Right lobe of liver (tissue), 6 donors: ENCODE measurements around the gene MIB1. TPM values are rescaled to one million over a fixed set of nuclear protein-coding genes. Genes with fewer than 3 reads are reported as not detected.

Source experiments
- ATAC-seq, 4 donors: fragments of 200-7000 bp; cut with Tn5 transposase; one replicate each; pipeline ENCODE4 v1.9.1; 2020; ENCODE audit warnings: mild to moderate bottlenecking in 4 of 4, moderate library complexity in 4 of 4
- DNase-seq, 3 donors: peaks; one replicate each; pipeline ENCODE4 v3.0.0-alpha.2; 2020
- H3K27ac ChIP-seq, 3 donors: fragments of 200-600 bp; one replicate each; pipeline ENCODE4 v1.8.0; 2022
- H3K27me3 ChIP-seq, 2 donors: fragments of 200-600 bp; one replicate each; pipeline ENCODE4 v1.8.0; 2022
- H3K36me3 ChIP-seq, 4 donors: fragments of 200-600 bp; sonication (generic) in 1 of 4; one replicate each; pipeline versions ENCODE4 v1.5.1 to v1.8.0; 2017 to 2022; ENCODE audit warnings: control low read depth in 1 of 4
- H3K4me1 ChIP-seq, 4 donors: fragments of 200-600 bp; sonication (generic) in 1 of 4; one replicate each; pipeline versions ENCODE4 v1.5.1 to v1.8.0; 2017 to 2022; ENCODE audit warnings: control low read depth in 1 of 4
- H3K4me3 ChIP-seq, 3 donors: fragments of 200-600 bp; one replicate each; pipeline ENCODE4 v1.8.0; 2022
- H3K9me3 ChIP-seq, 4 donors: fragments of 200-600 bp; sonication (generic) in 1 of 4; one replicate each; pipeline versions ENCODE4 v1.5.1 to v1.8.0; 2017 to 2022; ENCODE audit warnings: control low read depth in 1 of 4
- CTCF ChIP-seq, 4 donors: fragments of 200-600 bp in 3 of 4; fragments of 450-650 bp in 1 of 4; IDR thresholded peaks; one replicate each; pipeline versions ENCODE4 v1.5.1 to v1.8.0; 2016 to 2022; ENCODE audit warnings: antibody characterized with exemption in 4 of 4, mild to moderate bottlenecking in 2 of 4
- POLR2A ChIP-seq: fragments of 450-650 bp; IDR thresholded peaks from one replicate; pipeline ENCODE4 v1.6.1; 2017; ENCODE audit warnings: antibody characterized with exemption, mild to moderate bottlenecking
- WGBS: methylation state at CpG from one replicate; pipeline ENCODE4 v1.1.6; 2018; ENCODE audit warnings: low coverage, low lambda C conversion rate; ENCODE audit not compliant: insufficient coverage; ENCODE audit errors: missing lambda C conversion rate; 5-methylcytosine and 5-hydroxymethylcytosine counted together
- intact Hi-C, 2 donors: fragments of 100-400 bp; cut with DNase I; formaldehyde crosslinking; loops; one replicate each; pipeline versions ENCODE4 v1.11.2 to v1.14.1; 2022
- total RNA-seq, 6 experiments: library from RNA; depleted of rRNA in 2 of 6; stranded (reverse); fragments of >200 nt in 2 of 6; fragmentation: NEBNext Ultra II Directional in 3 of 6; extraction: Animal tissue kit (Norgen Biotek cat#: 25700) in 3 of 6; gene quantifications; one replicate each; pipeline versions ENCODE4 v1.1.0 to v1.2.4, GENCODE V29; 2016 to 2023
- donor health status: DM: no; HTN: yes; CAD: no.
- donor health status: DM: no; HTN: no; CAD: no.
- donor health status: DM: no; HTN: no; CAD: no.
- donor health status: DM: no; HTN: yes; CAD: no.
- donor health status: DM: no; HTN: yes; CAD: no.

Gene MIB1
- total RNA-seq, 6 experiments from 2014 or later, result 10.6 to 17.1 (median 14.6) TPM

GRCh38 chr18:21912339-21913239, 172.0 kb downstream of the MIB1 start:
- peak in 1 of 4 donors; percentile 38 for ATAC-seq
- H3K4me3 ChIP-seq, result no peak overlapping the region
- no peaks in the 10 kb centered on the region for H3K36me3 ChIP-seq
- H3K27ac ChIP-seq, result no peak overlapping the region
- no peak for TF ChIP-seq POLR2A
- no peak for TF ChIP-seq CTCF (IDR thresholded peaks at IDR 0.05)
- no peaks in the 10 kb centered on the region for H3K4me1 ChIP-seq
- DNase-seq, result no peak
- intact Hi-C loops, result no loop called here
- WGBS, result 59% methylated on average over 5 of the region's 5 CpGs
- no peaks in the 10 kb centered on the region for H3K27me3 ChIP-seq
- H3K9me3 ChIP-seq, result no peaks in the 10 kb centered on the region

- H3K36me3 ChIP-seq, result no peaks in the 10 kb centered on the region
- no peak overlapping the region for H3K4me3 ChIP-seq
- no peak overlapping the region for H3K27ac ChIP-seq
- no peaks in the 10 kb centered on the region for H3K27me3 ChIP-seq
- WGBS, result 0% methylated on average over 1 of the region's 2 CpGs
- DNase-seq (no peak), ATAC-seq (peak; percentile 73 to 85 (median 80))
- no peak for TF ChIP-seq POLR2A
- peak; percentile 53 to 64 (median 60) for TF ChIP-seq CTCF (IDR thresholded peaks at IDR 0.05)
- H3K9me3 ChIP-seq, result no peaks in the 10 kb centered on the region
- intact Hi-C loops, result no loop called here
- no peaks in the 10 kb centered on the region for H3K4me1 ChIP-seq
Observed at GRCh38 chr18:21914739-21915319, 174.2 kb downstream of the MIB1 start.

GRCh38 chr18:21915546-21915945, 175.0 kb downstream of the MIB1 start:
- no peak for TF ChIP-seq POLR2A
- no peak for TF ChIP-seq CTCF (IDR thresholded peaks at IDR 0.05)
- H3K36me3 ChIP-seq, result no peaks in the 10 kb centered on the region
- H3K27me3 ChIP-seq, result no peaks in the 10 kb centered on the region
- no peak overlapping the region for H3K27ac ChIP-seq
- intact Hi-C loops, result no loop called here
- H3K9me3 ChIP-seq, result no peaks in the 10 kb centered on the region
- no peak overlapping the region for H3K4me3 ChIP-seq
- no peak for DNase-seq
- H3K4me1 ChIP-seq, result no peaks in the 10 kb centered on the region
- no peak for ATAC-seq
- 60% methylated on average over 9 of the region's 9 CpGs for WGBS

GRCh38 chr18:21916594-21916993, 176.0 kb downstream of the MIB1 start:
- Histone ChIP-seq H3K4me3 (no peak overlapping the region), H3K4me1 (no peaks in the 10 kb centered on the region), H3K27ac (no peak overlapping the region), H3K36me3 (no peaks in the 10 kb centered on the region), H3K9me3 (no peaks in the 10 kb centered on the region), H3K27me3 (no peaks in the 10 kb centered on the region)
- no peak for DNase-seq
- no peak for TF ChIP-seq POLR2A
- TF ChIP-seq CTCF (IDR thresholded peaks at IDR 0.05), result no peak
- WGBS, result 77% methylated on average over 2 of the region's 2 CpGs
- ATAC-seq, result no peak
- intact Hi-C loops, result no loop called here
